HEK293 (cell line): ENCODE data around the gene FAM234B.

Source experiments
- GLIS2 ChIP-seq: fragments of 450-650 bp; formaldehyde crosslinking; IDR thresholded peaks from 2 replicates; pipeline ENCODE4 v1.5.1; 2016; ENCODE audit warnings: missing biosample characterization, missing genetic modification characterization
- SCRT2 ChIP-seq: fragments of 450-650 bp; formaldehyde crosslinking; IDR thresholded peaks from 2 replicates; pipeline ENCODE4 v1.5.1; 2016; ENCODE audit warnings: missing biosample characterization, missing genetic modification characterization

DNA sequence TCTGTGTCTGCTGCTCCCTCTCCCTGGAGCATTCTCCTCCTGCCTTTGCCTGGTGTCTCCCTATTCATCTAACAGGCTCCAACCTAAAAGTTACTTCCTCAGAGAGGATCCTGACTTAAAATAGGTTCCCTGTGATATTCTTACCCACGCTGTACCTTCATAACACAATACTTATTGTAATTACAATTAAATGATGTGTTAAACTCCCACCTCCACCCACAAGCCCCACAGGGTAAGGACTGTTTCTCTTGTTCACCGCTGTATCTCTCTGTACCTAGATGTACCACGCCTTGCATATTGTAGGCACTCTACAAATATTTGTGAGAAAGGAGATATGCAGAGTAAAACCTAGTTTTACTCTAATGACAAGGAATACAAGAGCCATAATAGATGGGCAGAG lies 49.1 kb upstream of the FAM234B start:
- no peak for TF ChIP-seq SCRT2
- no peak for TF ChIP-seq GLIS2
